PFSK-1 (cell line): ENCODE measurements around the gene SHTN1.

Experiments used
- POLR2AphosphoS5 ChIP-seq: IDR thresholded peaks from 2 replicates; pipeline ENCODE4 v1.6.1; 2012; ENCODE audit warnings: low read depth, mild to moderate bottlenecking, control low read depth, low read length, moderate library complexity
- SIN3A ChIP-seq: IDR thresholded peaks from 2 replicates; pipeline ENCODE4 v1.6.1; 2012; ENCODE audit warnings: mild to moderate bottlenecking, low read length, moderate library complexity, borderline replicate concordance; ENCODE audit not compliant: insufficient read depth
- TAF1 ChIP-seq: IDR thresholded peaks from 2 replicates; pipeline ENCODE4 v1.6.1; 2012; ENCODE audit warnings: low read length, control low read depth, borderline replicate concordance; ENCODE audit not compliant: insufficient read depth
- TF ChIP-seq, protein P1 (sequence below), 2 experiments: IDR thresholded peaks; 2 replicates each; pipeline versions ENCODE4 v1.6.1 to v1.8.0; 2011 to 2012; ENCODE audit warnings: low read depth in 2 of 2, low read length in 2 of 2, control low read depth in 1 of 2, inconsistent platforms in 1 of 2, mild to moderate bottlenecking in 1 of 2, moderate library complexity in 1 of 2; ENCODE audit not compliant: insufficient read depth in 1 of 2

DNA sequence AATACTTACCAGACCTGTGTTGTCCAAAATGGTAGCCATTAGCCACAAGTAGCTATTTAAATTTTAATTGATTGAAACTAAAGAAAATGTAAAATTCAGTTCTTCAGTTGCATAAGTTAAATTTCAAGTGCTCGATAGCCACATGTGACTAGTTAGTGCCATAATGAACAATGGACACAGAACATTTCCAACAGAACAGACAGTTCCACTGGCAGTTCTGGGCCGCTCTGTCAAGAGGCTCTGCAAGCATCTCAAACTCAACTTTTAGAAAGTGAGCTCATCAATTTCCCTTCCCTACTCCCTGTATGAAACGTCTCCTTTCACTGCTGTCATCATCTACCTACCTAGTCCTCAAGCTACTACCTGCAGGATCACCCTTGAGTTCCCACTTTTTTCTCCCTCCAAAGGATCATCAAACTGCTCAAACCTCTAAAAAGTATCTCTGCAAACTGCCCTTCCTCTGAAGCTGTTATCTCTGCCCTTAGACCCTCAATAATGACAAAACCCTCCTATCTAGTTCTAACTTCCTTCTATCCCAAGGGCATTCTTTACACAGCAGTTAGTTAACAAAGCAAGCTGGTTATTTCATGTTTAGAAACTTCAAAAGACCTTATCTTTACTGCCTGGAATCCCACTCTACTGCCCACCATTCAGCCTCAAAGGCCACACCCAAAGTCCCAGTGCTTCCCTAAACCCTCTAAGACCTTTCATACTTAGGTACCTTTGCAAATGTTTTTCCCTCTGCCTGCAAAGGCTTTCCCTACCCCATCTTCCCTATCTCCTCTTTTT, 20.6 kb downstream of the SHTN1 start:
- no peak for TF ChIP-seq SIN3A
- TF ChIP-seq POLR2AphosphoS5 = no peak
- TF ChIP-seq, protein P1, sequence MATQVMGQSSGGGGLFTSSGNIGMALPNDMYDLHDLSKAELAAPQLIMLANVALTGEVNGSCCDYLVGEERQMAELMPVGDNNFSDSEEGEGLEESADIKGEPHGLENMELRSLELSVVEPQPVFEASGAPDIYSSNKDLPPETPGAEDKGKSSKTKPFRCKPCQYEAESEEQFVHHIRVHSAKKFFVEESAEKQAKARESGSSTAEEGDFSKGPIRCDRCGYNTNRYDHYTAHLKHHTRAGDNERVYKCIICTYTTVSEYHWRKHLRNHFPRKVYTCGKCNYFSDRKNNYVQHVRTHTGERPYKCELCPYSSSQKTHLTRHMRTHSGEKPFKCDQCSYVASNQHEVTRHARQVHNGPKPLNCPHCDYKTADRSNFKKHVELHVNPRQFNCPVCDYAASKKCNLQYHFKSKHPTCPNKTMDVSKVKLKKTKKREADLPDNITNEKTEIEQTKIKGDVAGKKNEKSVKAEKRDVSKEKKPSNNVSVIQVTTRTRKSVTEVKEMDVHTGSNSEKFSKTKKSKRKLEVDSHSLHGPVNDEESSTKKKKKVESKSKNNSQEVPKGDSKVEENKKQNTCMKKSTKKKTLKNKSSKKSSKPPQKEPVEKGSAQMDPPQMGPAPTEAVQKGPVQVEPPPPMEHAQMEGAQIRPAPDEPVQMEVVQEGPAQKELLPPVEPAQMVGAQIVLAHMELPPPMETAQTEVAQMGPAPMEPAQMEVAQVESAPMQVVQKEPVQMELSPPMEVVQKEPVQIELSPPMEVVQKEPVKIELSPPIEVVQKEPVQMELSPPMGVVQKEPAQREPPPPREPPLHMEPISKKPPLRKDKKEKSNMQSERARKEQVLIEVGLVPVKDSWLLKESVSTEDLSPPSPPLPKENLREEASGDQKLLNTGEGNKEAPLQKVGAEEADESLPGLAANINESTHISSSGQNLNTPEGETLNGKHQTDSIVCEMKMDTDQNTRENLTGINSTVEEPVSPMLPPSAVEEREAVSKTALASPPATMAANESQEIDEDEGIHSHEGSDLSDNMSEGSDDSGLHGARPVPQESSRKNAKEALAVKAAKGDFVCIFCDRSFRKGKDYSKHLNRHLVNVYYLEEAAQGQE (IDR thresholded peaks at IDR 0.05; ENCODE audit: insufficient read depth in 1 of 2, low read depth in 2 of 2, low read length in 2 of 2) = no peak
- TF ChIP-seq TAF1 = no peak
